Tibial nerve (tissue), 4 donors: Measurements from ENCODE around the gene TESK2. TPM values are rescaled to one million over a fixed set of nuclear protein-coding genes. Genes with fewer than 3 reads are reported as not detected.

Experiments
- DNase-seq, 2 donors: peaks; one replicate each; pipeline ENCODE4 v3.0.0-alpha.2; 2019; ENCODE audit warnings: low spot score in 2 of 2
- H3K27ac ChIP-seq, 4 donors: fragments of 200-600 bp; sonication (generic) in 3 of 4; one replicate each; pipeline ENCODE4 v1.5.1; 2017 to 2019; ENCODE audit warnings: mild to moderate bottlenecking in 1 of 4
- H3K27me3 ChIP-seq, 2 donors: fragments of 200-600 bp; sonication (generic) in 1 of 2; one replicate each; pipeline versions ENCODE4 v1.5.1 to v1.6.0; 2017 to 2019
- H3K36me3 ChIP-seq, 3 donors: fragments of 200-600 bp; sonication (generic); one replicate each; pipeline ENCODE4 v1.5.1; 2018 to 2019
- H3K4me1 ChIP-seq, 4 donors: fragments of 200-600 bp; sonication (generic) in 3 of 4; one replicate each; pipeline ENCODE4 v1.5.1; 2017 to 2019
- H3K4me3 ChIP-seq, 4 donors: fragments of 200-600 bp; sonication (generic) in 3 of 4; one replicate each; pipeline ENCODE4 v1.5.1; 2017 to 2019; ENCODE audit warnings: mild to moderate bottlenecking in 1 of 4, moderate library complexity in 1 of 4
- H3K9me3 ChIP-seq, 4 donors: fragments of 200-600 bp; sonication (generic) in 3 of 4; one replicate each; pipeline ENCODE4 v1.5.1; 2017 to 2019
- CTCF ChIP-seq, 5 experiments: fragments of 200-600 bp in 3 of 5; fragments of 450-650 bp in 2 of 5; sonication (generic) in 3 of 5; IDR thresholded peaks; one replicate each; pipeline ENCODE4 v1.5.1; 2016 to 2019; ENCODE audit warnings: antibody characterized with exemption in 5 of 5, mild to moderate bottlenecking in 3 of 5, moderate library complexity in 2 of 5
- EP300 ChIP-seq, 2 donors: sonication (generic); formaldehyde crosslinking; IDR thresholded peaks; one replicate each; pipeline ENCODE4 v1.6.1; 2017; ENCODE audit warnings: antibody characterized with exemption in 2 of 2, mild to moderate bottlenecking in 1 of 2
- POLR2A ChIP-seq, 2 donors: fragments of 450-650 bp; IDR thresholded peaks; one replicate each; pipeline ENCODE4 v1.6.1; 2017; ENCODE audit warnings: antibody characterized with exemption in 2 of 2, mild to moderate bottlenecking in 2 of 2, moderate library complexity in 2 of 2
- WGBS, 2 donors: methylation state at CpG; one replicate each; pipeline ENCODE4 v1.1.5; 2018; 5-methylcytosine and 5-hydroxymethylcytosine counted together
- total RNA-seq, 4 donors: library from RNA; depleted of rRNA; stranded (reverse); fragments of >200 nt; gene quantifications; one replicate each; pipeline ENCODE4 v1.1.0, GENCODE V29; 2016

Gene TESK2
- total RNA-seq, 4 donors from 2014 or later, result 3.9 to 11.7 (median 8.5) TPM

DNA sequence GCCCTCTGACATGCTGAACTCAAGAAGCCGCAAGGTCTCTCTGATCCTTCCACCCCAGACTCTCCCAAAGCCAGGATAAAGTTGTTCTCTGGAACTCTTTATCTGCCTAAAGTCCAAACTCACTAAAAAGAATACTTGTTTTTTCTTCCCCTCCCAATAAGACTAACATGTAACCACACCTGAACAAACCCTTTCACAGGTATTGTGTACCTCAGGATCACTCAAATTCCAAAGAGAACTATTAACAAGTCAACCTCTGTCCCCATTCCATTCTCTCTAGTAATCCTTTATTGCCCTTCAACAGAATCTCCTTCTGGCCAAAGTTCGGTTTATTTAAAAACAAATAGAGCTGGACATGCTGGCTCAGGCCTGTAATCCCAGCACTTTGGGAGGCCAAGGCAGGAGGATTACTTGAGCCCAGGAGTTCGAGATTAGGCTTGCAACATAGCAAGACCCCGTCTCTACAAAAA lies 155.1 kb downstream of the TESK2 start:
- WGBS, 2 donors, result 84% methylated on average over 4 of the region's 4 CpGs
- peaks cover 0 to 29% (median 10%) of the 10 kb centered on the region in 4 donors for H3K4me1 ChIP-seq
- no peak overlapping the region for H3K4me3 ChIP-seq
- H3K36me3 ChIP-seq, result peaks cover 0 to 35% (median 0%) of the 10 kb centered on the region in 3 donors
- H3K27me3 ChIP-seq, result no peaks in the 10 kb centered on the region
- no peak for DNase-seq
- H3K27ac ChIP-seq, result no peak overlapping the region
- no peaks in the 10 kb centered on the region for H3K9me3 ChIP-seq
- TF ChIP-seq POLR2A (IDR thresholded peaks at IDR 0.05) (no peak), EP300 (IDR thresholded peaks at IDR 0.05) (no peak), CTCF (IDR thresholded peaks at IDR 0.05) (no peak)

GRCh38 chr1:45334308-45335245 lies 156.4 kb downstream of the TESK2 start:
- peak overlapping the region in 1 of 4 donors; percentile 32 for H3K27ac ChIP-seq
- H3K9me3 ChIP-seq, result no peaks in the 10 kb centered on the region
- H3K4me3 ChIP-seq, result no peak overlapping the region
- peaks cover 0 to 25% (median 6%) of the 10 kb centered on the region in 4 donors for H3K4me1 ChIP-seq
- 56% methylated on average over 9 of the region's 9 CpGs for WGBS, 2 donors
- DNase-seq, result peak in 1 of 2 donors; percentile 29
- no peak for TF ChIP-seq CTCF (IDR thresholded peaks at IDR 0.05)
- TF ChIP-seq POLR2A (IDR thresholded peaks at IDR 0.05), result no peak
- TF ChIP-seq EP300 (IDR thresholded peaks at IDR 0.05), result no peak
- H3K27me3 ChIP-seq, result no peaks in the 10 kb centered on the region
- peaks cover 0 to 48% (median 0%) of the 10 kb centered on the region in 3 donors for H3K36me3 ChIP-seq

GRCh38 chr1:45332346-45332720 lies 158.6 kb downstream of the TESK2 start:
- WGBS, 2 donors, result 93 to 99% methylated on average over 10 of the region's 10 CpGs
- DNase-seq, result no peak
- Histone ChIP-seq H3K9me3 (no peaks in the 10 kb centered on the region), H3K4me1 (peaks cover 0 to 28% (median 1%) of the 10 kb centered on the region in 4 donors), H3K27me3 (no peaks in the 10 kb centered on the region), H3K36me3 (peaks cover 0 to 57% (median 0%) of the 10 kb centered on the region in 3 donors), H3K27ac (no peak overlapping the region), H3K4me3 (no peak overlapping the region)
- TF ChIP-seq CTCF (IDR thresholded peaks at IDR 0.05) (no peak), EP300 (IDR thresholded peaks at IDR 0.05) (no peak)

- no peaks in the 10 kb centered on the region for H3K9me3 ChIP-seq
- peaks cover 0 to 57% (median 0%) of the 10 kb centered on the region in 3 donors for H3K36me3 ChIP-seq
- H3K4me1 ChIP-seq, result peaks cover 0 to 34% (median 4%) of the 10 kb centered on the region in 4 donors
- 93 to 95% methylated on average over 13 to 16 of the region's 18 CpGs for WGBS, 2 donors
- no peak for DNase-seq
- no peak for TF ChIP-seq CTCF (IDR thresholded peaks at IDR 0.05)
- no peak for TF ChIP-seq POLR2A (IDR thresholded peaks at IDR 0.05)
- no peak for TF ChIP-seq EP300 (IDR thresholded peaks at IDR 0.05)
- H3K27ac ChIP-seq, result no peak overlapping the region
- no peaks in the 10 kb centered on the region for H3K27me3 ChIP-seq
- H3K4me3 ChIP-seq, result no peak overlapping the region
Measured at GRCh38 chr1:45331436-45332345, 159.3 kb downstream of the TESK2 start.
